CD4-positive, alpha-beta T cell (primary cell): ENCODE measurements around the gene GBA2. TPM values are rescaled to one million over a fixed set of nuclear protein-coding genes. Genes with fewer than 3 reads are reported as not detected.

ENCODE experiments used
- ATAC-seq: fragments of 200-7000 bp; cut with Tn5 transposase; one replicate; pipeline ENCODE4 v1.10.0; 2022; ENCODE audit warnings: mild to moderate bottlenecking; ENCODE audit not compliant: poor library complexity
- CTCF ChIA-PET: fragments of 350-600 bp; sonication (Branson Sonifier 250); formaldehyde crosslinking; loops from one replicate; lab custom pipeline; 2021; ENCODE audit warnings: antibody characterized with exemption, inconsistent platforms; lab: Charles Lee
- POLR2A ChIA-PET: fragments of 350-600 bp; sonication (Branson Sonifier 250); formaldehyde crosslinking; loops from one replicate; lab custom pipeline; 2021; ENCODE audit warnings: antibody characterized with exemption, inconsistent platforms; lab: Charles Lee
- DNase-seq, 14 experiments: peaks; one replicate each; pipeline ENCODE4 v3.0.0-alpha.2; 2013 to 2020; ENCODE audit warnings: mixed read lengths in 2 of 14
- H3K27ac ChIP-seq, 2 donors: one replicate each; pipeline versions ENCODE4 v1.5.1 to v1.7.0; 2013; ENCODE audit warnings: low read length in 2 of 2, low read depth in 1 of 2, mild to moderate bottlenecking in 1 of 2
- H3K27me3 ChIP-seq, 2 experiments: 1 replicate in 1 of 2; 2 replicates in 1 of 2; pipeline versions ENCODE4 v1.6.1 to v1.7.0; 2013; ENCODE audit warnings: low read length in 2 of 2, control low read depth in 1 of 2, mild to moderate bottlenecking in 1 of 2, moderate library complexity in 1 of 2; ENCODE audit not compliant: insufficient read depth in 2 of 2, control insufficient read depth in 1 of 2
- H3K36me3 ChIP-seq: one replicate; pipeline ENCODE4 v1.6.1; 2013; ENCODE audit warnings: low read length, control low read depth; ENCODE audit not compliant: insufficient read depth
- H3K4me1 ChIP-seq: one replicate; pipeline ENCODE4 v1.6.1; 2013; ENCODE audit warnings: low read length, control low read depth; ENCODE audit not compliant: insufficient read depth
- H3K4me3 ChIP-seq: one replicate; pipeline ENCODE4 v1.5.1; 2013; ENCODE audit warnings: mild to moderate bottlenecking, low read length, moderate library complexity
- H3K9me3 ChIP-seq, 2 experiments: 1 replicate in 1 of 2; 2 replicates in 1 of 2; pipeline versions ENCODE4 v1.6.1 to v1.7.0; 2013; ENCODE audit warnings: low read length in 2 of 2, mild to moderate bottlenecking in 2 of 2, control low read depth in 1 of 2, moderate library complexity in 1 of 2; ENCODE audit not compliant: control insufficient read depth in 1 of 2, insufficient read depth in 1 of 2
- H3K27ac Mint-ChIP-seq: one replicate; pipeline ENCODE4 v1.8.0; 2020; ENCODE audit warnings: mixed read lengths
- H3K27me3 Mint-ChIP-seq: one replicate; pipeline ENCODE4 v1.8.0; 2021; ENCODE audit warnings: mixed read lengths
- H3K36me3 Mint-ChIP-seq: one replicate; pipeline ENCODE4 v1.8.0; 2021; ENCODE audit warnings: low read depth, mixed read lengths
- H3K4me1 Mint-ChIP-seq: one replicate; pipeline ENCODE4 v1.8.0; 2021; ENCODE audit warnings: low read depth, mixed read lengths
- H3K4me3 Mint-ChIP-seq: one replicate; pipeline ENCODE4 v1.8.0; 2020; ENCODE audit warnings: mild to moderate bottlenecking, mixed read lengths
- H3K9me3 Mint-ChIP-seq: one replicate; pipeline ENCODE4 v1.8.0; 2020; ENCODE audit warnings: mixed read lengths
- intact Hi-C, 2 experiments: fragments of 100-400 bp; cut with DNase I in 1 of 2; cut with micrococcal nuclease in 1 of 2; formaldehyde crosslinking; loops; one replicate each; pipeline versions ENCODE4 v1.15.1 to v1.9.0; 2023 to 2025; cut with DNase I, micrococcal nuclease
- total RNA-seq, 174 experiments: library from RNA in 2 of 174; stranded (reverse) in 2 of 174; gene quantifications; one replicate each; pipeline ENCODE4 v1.2.3 and lab custom pipeline; 2021 to 2026
- TF ChIP-seq, protein P1 (sequence below): fragments of 200-600 bp; IDR thresholded peaks from one replicate; pipeline ENCODE4 v1.8.0; 2022; ENCODE audit warnings: antibody characterized with exemption, mild to moderate bottlenecking

Gene GBA2
- total RNA-seq, 2 experiments from 2014 or later, result 17.3 to 18.6 TPM

DNA sequence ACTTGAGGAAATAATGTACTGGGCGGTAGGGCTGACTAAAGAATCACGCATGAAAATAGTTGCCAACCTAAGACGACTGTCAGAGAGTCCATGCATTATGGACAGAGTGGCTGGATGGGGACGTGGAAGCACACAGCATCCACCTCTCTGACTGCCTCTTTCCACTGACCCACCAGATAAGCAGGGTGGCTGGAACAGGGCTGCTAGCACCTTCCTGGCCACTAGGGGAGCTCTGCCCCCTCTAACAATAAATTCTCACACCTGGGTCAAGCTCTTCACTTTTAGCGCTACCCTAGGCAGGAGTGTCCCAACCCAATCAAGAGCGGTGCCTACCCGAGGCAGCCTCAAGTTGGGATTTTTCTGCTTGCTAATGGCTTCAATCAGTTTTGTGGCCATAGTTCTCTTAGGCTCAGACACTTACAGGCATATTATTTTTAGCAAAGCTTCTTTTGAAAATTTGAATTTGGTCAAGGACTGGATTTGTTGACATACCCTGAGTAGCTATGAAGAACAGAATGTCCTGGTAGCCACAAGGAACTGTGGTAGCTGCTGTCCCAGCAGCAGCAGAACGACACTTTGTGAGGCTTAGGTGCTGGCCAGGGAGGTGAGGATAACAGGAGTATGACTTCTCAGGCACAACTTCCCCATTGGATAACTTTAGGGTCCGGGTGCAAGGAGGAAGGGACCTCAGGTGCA is 52.4 kb downstream of the GBA2 start:
- Mint-ChIP-seq H3K27ac (peak overlapping the region; percentile 24), H3K4me1 (peaks cover 18% of the 10 kb centered on the region), H3K4me3 (no peak overlapping the region), H3K27me3 (no peaks in the 10 kb centered on the region), H3K9me3 (no peaks in the 10 kb centered on the region), H3K36me3 (no peaks in the 10 kb centered on the region)
- DNase-seq (peak; percentile 29 to 78 (median 46)), ATAC-seq (peak; percentile 94)
- ChIA-PET CTCF (interaction anchor here (0.5 to 3.6 kb wide), 29 partner anchors 9 to 93 kb away, joined by 3 to 32 read pairs (median 4); partner anchors contain the start of genes ARHGEF39, CCDC107, RMRP and SIT1), POLR2A (interaction anchor here (0.5 to 2.8 kb wide), 15 partner anchors 10 to 93 kb away, joined by 3 to 24 read pairs (median 5); partner anchors contain the start of genes ARHGEF39, CCDC107, CREB3 and GBA2)
- H3K27ac ChIP-seq, result no peak overlapping the region
- peaks cover 52% of the 10 kb centered on the region for H3K36me3 ChIP-seq
- TF ChIP-seq, protein P1, sequence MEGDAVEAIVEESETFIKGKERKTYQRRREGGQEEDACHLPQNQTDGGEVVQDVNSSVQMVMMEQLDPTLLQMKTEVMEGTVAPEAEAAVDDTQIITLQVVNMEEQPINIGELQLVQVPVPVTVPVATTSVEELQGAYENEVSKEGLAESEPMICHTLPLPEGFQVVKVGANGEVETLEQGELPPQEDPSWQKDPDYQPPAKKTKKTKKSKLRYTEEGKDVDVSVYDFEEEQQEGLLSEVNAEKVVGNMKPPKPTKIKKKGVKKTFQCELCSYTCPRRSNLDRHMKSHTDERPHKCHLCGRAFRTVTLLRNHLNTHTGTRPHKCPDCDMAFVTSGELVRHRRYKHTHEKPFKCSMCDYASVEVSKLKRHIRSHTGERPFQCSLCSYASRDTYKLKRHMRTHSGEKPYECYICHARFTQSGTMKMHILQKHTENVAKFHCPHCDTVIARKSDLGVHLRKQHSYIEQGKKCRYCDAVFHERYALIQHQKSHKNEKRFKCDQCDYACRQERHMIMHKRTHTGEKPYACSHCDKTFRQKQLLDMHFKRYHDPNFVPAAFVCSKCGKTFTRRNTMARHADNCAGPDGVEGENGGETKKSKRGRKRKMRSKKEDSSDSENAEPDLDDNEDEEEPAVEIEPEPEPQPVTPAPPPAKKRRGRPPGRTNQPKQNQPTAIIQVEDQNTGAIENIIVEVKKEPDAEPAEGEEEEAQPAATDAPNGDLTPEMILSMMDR, result peak; percentile 97
- H3K4me1 ChIP-seq, result peaks cover 10% of the 10 kb centered on the region
- H3K4me3 ChIP-seq, result no peak overlapping the region
- H3K27me3 ChIP-seq, result no peaks in the 10 kb centered on the region
- intact Hi-C loops, result loop anchor here (1.0 to 2.0 kb wide), 6 partner anchors 30 to 92 kb away; partner anchors contain the start of genes CCDC107 (in 2 of the 2), RMRP (in 2 of the 2) and TESK1 (in 1 of the 2)
- H3K9me3 ChIP-seq, result no peaks in the 10 kb centered on the region

DNA sequence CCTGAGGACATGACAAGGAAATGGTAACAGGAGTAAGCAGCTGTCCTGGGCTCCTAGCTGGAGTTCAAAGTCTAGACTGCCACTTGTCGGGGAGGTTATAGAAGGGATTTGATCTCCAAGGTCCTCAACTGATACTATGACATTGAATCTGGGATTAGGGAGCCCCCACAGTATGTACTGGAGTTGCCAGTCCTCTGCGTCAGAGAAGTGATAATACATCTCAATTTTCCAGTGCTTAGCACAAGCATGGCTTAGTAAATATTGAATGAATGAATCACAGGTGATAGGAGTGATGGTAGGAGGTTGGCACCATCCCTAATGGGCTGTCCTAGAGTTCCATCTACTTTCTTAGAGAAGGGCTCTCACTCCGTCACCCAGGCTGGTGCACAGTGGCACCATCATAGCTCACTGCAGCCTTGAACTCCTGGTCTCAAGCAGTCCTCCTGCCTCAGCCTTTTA is 53.1 kb downstream of the GBA2 start:
- no peak overlapping the region for H3K4me3 Mint-ChIP-seq
- no peak for ATAC-seq
- POLR2A ChIA-PET, result interaction anchor here (0.7 to 2.8 kb wide), 14 partner anchors 10 to 92 kb away, joined by 3 to 24 read pairs (median 6); partner anchors contain the start of genes ARHGEF39, CCDC107, CREB3 and GBA2

DNA sequence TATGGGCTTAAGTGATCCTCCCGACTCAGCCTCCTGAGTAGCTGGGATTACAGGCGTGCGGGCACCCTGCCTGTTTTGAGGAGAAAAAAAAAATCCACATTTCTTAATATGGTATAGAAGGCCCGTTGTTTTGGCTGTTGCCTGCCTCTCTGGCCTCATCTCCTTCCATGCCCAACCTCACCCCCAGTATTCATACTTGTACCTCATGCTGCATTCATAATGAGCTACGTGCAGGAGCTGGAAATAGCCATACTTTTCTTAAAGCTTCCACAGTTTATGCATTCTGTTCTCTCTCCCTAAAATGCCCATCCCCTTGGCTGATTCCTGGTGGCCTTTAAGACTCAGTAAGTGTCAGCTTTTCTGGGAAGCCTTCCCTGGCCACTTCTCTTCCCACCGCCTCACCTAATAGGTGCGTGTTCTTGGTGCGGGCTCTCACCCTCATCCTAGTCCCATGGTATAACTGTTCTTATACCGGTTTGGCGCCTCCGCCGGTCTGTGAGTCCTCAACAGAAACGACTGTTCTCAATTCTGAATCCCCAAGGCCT is 57.2 kb downstream of the GBA2 start:
- TF ChIP-seq, protein P1, result no peak
- Mint-ChIP-seq H3K4me1 (peaks cover 36% of the 10 kb centered on the region), H3K36me3 (no peaks in the 10 kb centered on the region), H3K27me3 (no peaks in the 10 kb centered on the region), H3K4me3 (peak overlapping the region; percentile 92), H3K27ac (peak overlapping the region; percentile 73), H3K9me3 (no peaks in the 10 kb centered on the region)
- H3K9me3 ChIP-seq, result no peaks in the 10 kb centered on the region
- DNase-seq, result no peak
- H3K27me3 ChIP-seq, result no peaks in the 10 kb centered on the region
- no peak overlapping the region for H3K27ac ChIP-seq
- intact Hi-C loops, result no loop called here
- H3K4me1 ChIP-seq, result peaks cover 32% of the 10 kb centered on the region
- ChIA-PET POLR2A (interaction anchor here (0.7 to 2.3 kb wide), 5 partner anchors 11 to 63 kb away, joined by 3 to 10 read pairs (median 7); partner anchors contain the start of gene ARHGEF39), CTCF (interaction anchor here (1.4 kb wide), 2 partner anchors 34 to 75 kb away, joined by 3 read pairs; partner anchors contain the start of genes CCDC107 and RMRP)
- H3K36me3 ChIP-seq, result peaks cover 4% of the 10 kb centered on the region
- no peak overlapping the region for H3K4me3 ChIP-seq
- ATAC-seq, result no peak

More for the DNA sequence above, 53.1 kb downstream of the GBA2 start:
- Histone ChIP-seq H3K36me3 (peaks cover 45% of the 10 kb centered on the region), H3K27me3 (no peaks in the 10 kb centered on the region), H3K4me3 (no peak overlapping the region), H3K27ac (no peak overlapping the region), H3K4me1 (peaks cover 17% of the 10 kb centered on the region), H3K9me3 (no peaks in the 10 kb centered on the region)
- TF ChIP-seq, protein P1, result no peak
- DNase-seq, result no peak
- H3K9me3 Mint-ChIP-seq, result no peaks in the 10 kb centered on the region
- peaks cover 25% of the 10 kb centered on the region for H3K4me1 Mint-ChIP-seq
- CTCF ChIA-PET, result interaction anchor here (0.8 to 3.6 kb wide), 23 partner anchors 8 to 94 kb away, joined by 3 to 32 read pairs (median 7); partner anchors contain the start of genes ARHGEF39, CCDC107, RMRP and SIT1
- H3K27ac Mint-ChIP-seq, result no peak overlapping the region
- H3K36me3 Mint-ChIP-seq, result no peaks in the 10 kb centered on the region
- no peaks in the 10 kb centered on the region for H3K27me3 Mint-ChIP-seq
- intact Hi-C loops, result loop anchor here (1.0 to 2.0 kb wide), 6 partner anchors 31 to 91 kb away; partner anchors contain the start of genes CCDC107 (in 2 of the 2), RMRP (in 2 of the 2) and TESK1 (in 1 of the 2)
